ENCODE results near the gene ANKRD52. TPM values are rescaled to one million over a fixed set of nuclear protein-coding genes. Genes with fewer than 3 reads are reported as not detected.

ANKRD52 gene
- total and polyA plus RNA-seq, 9 of the 15 experiments (the other 6 are each of a cell fraction or from before 2014, with no cell fraction given) = 0.52 to 46.8 (median 7.9) TPM

DNA sequence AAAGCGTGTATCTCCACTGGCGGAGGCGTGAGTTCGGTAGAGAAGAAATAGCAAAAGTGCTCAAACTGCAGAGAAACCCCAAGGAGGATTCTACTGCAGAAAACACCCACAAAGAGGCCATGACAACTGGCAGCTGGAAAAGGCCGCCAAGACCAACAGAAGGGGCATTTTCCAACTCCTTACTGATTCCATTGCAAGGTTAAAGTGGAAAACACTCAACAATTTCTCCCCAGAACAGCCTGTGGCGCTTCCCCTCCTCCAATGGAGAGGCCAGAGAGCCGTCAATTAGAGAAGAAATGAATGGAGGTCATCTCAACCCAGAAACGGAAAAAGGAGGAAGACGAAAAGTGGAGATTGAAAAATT lies 618 bp upstream of the ANKRD52 start (continued):
- TF ChIP-seq BRCA1 (IDR thresholded peaks at IDR 0.05) (no peak), BRCA1 (CRISPR knock-in tag; IDR thresholded peaks at IDR 0.05) (no peak), FOSL1 (tag; conservative IDR thresholded peaks at IDR 0.05) (0 out of 2 replicates have a peak, but pooled peaks have one; percentile 2), FOXK2 (conservative IDR thresholded peaks at IDR 0.05 in 1 of 2, IDR thresholded peaks at IDR 0.05 in 1 of 2; ENCODE audit: low read depth in 2 of 2) (no peak), MAFK (IDR thresholded peaks at IDR 0.05; ENCODE audit: low read length) (no peak), ZNF347 (CRISPR knock-in tag; IDR thresholded peaks at IDR 0.05; ENCODE audit: low read depth) (no peak), DPF2 (IDR thresholded peaks at IDR 0.05) (peak; percentile 44; the same call in 1 of the 2 replicates), SRSF3 (IDR thresholded peaks at IDR 0.05; ENCODE audit: insufficient read depth, low read length) (no peak), NCOA2 (IDR thresholded peaks at IDR 0.05; ENCODE audit: partially characterized antibody in 2 of 2) (no peak), ILF3 (IDR thresholded peaks at IDR 0.05; ENCODE audit: borderline replicate concordance) (no peak), ZC3H11A (IDR thresholded peaks at IDR 0.05; ENCODE audit: low read depth, low read length) (no peak), ZNF76 (CRISPR knock-in tag; IDR thresholded peaks at IDR 0.05; ENCODE audit: borderline replicate concordance) (no peak)
- TF ChIP-seq, protein P1, sequence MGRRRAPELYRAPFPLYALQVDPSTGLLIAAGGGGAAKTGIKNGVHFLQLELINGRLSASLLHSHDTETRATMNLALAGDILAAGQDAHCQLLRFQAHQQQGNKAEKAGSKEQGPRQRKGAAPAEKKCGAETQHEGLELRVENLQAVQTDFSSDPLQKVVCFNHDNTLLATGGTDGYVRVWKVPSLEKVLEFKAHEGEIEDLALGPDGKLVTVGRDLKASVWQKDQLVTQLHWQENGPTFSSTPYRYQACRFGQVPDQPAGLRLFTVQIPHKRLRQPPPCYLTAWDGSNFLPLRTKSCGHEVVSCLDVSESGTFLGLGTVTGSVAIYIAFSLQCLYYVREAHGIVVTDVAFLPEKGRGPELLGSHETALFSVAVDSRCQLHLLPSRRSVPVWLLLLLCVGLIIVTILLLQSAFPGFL (CRISPR knock-in tag; IDR thresholded peaks at IDR 0.05) = 0 out of 2 replicates have a peak, but pooled peaks have one; percentile 35
- TF ChIP-seq, protein P2, sequence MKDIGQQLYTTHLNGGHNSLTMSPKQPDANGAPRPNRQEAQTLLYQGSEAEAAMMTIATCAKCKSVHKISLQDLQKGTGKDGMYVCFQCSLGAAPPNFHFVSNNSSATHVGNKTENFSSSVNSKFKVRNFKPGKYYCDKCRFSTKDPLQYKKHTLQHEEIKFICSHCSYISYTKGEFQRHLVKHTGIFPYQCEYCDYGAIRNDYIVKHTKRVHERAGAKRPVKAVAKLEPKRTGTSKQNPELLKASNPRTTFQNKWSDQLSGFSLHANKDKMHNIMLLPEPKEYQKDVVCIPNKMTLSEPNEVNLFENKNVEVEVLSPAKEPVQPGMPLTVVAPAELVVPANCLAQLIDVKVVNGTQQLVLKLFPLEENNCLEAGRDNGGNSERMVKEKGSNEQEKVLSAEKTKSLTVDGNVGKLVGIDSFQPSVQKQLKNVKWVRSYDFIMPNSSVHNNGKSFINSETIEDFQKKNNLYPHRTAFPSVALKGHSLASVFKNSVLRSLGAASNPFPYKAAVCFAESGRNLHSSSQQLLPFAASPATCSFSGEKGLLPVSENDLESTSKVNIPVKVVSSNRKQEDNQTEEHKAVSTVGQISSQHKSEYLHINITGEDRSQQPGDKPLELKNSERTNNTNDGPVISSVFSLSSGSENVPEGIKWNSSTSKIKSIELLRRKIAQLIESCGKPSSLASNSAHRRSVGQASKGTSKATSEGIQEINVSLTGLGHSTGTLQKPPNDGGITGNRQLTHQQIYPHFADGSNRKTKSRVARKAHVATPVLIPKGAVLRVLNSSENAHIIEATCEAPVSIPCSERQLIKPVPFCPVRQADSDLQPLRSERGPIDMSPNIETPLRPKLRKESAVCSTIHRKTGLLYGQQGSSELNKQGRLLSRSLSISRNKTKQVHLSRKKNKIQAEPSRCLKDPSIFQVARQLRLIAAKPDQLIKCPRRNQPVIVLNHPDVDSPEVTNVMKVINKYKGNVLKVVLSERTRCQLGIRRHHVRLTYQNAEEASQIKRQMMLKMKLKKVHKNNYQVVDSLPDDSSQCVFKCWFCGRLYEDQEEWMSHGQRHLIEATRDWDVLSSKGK (CRISPR knock-in tag; IDR thresholded peaks at IDR 0.05) = no peak
- TF ChIP-seq, protein P3, sequence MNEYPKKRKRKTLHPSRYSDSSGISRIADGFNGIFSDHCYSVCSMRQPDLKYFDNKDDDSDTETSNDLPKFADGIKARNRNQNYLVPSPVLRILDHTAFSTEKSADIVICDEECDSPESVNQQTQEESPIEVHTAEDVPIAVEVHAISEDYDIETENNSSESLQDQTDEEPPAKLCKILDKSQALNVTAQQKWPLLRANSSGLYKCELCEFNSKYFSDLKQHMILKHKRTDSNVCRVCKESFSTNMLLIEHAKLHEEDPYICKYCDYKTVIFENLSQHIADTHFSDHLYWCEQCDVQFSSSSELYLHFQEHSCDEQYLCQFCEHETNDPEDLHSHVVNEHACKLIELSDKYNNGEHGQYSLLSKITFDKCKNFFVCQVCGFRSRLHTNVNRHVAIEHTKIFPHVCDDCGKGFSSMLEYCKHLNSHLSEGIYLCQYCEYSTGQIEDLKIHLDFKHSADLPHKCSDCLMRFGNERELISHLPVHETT (CRISPR knock-in tag; conservative IDR thresholded peaks at IDR 0.05 in 1 of 2, IDR thresholded peaks at IDR 0.05 in 1 of 2) = no peak

Measured in K562 (cell line).